Measurements from ENCODE around the gene SIN3A.

Gene SIN3A

DNA sequence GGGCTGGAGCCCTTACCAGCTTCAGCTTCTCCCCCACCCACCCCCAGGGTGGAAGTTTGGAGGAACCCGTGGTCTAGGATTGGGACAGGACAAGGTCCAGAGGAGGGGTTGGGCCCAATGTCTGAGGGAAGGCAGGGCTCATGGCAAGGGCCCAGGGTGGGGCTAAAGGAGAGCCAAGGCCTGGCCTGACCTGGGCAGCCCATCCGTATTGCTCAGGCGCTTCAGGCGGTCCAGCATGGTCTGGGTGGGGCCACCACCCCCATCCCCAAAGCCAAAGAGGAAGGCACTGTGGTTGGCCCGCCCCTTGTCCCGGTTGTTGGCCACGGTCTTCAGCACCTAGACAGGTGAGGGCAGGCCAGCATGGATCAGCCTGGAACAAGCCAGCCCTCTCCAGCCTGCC, 90.6 kb downstream of the SIN3A start:
- Histone ChIP-seq H3K27ac (no peak overlapping the region), H3K4me3 (no peak overlapping the region)

DNA sequence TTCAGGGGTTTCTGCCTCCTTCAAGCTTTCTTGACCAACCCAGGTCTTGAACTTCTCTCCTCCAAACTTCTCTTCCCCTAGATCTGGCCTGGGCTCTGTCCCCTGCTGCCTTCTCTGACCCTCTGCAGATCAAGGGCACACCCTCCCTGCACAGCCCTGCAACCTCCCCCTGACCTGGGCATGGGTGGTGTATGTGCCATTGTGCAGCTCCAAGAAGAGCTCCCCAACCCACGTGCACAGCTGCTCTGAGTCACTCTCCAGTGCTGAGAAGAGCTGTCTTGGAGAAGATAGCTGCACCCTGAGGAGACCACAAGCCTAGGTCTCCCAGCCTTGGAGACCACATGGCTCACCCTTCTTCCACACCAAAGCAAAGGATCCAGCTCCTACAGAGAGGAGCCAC, 91.1 kb downstream of the SIN3A start:
- no peak for DNase-seq (ENCODE audit: low spot score)
- H3K4me3 ChIP-seq: no peak overlapping the region
- H3K27ac ChIP-seq: no peak overlapping the region
- TF ChIP-seq, protein P1, sequence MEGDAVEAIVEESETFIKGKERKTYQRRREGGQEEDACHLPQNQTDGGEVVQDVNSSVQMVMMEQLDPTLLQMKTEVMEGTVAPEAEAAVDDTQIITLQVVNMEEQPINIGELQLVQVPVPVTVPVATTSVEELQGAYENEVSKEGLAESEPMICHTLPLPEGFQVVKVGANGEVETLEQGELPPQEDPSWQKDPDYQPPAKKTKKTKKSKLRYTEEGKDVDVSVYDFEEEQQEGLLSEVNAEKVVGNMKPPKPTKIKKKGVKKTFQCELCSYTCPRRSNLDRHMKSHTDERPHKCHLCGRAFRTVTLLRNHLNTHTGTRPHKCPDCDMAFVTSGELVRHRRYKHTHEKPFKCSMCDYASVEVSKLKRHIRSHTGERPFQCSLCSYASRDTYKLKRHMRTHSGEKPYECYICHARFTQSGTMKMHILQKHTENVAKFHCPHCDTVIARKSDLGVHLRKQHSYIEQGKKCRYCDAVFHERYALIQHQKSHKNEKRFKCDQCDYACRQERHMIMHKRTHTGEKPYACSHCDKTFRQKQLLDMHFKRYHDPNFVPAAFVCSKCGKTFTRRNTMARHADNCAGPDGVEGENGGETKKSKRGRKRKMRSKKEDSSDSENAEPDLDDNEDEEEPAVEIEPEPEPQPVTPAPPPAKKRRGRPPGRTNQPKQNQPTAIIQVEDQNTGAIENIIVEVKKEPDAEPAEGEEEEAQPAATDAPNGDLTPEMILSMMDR (IDR thresholded peaks at IDR 0.05): no peak

More for the DNA sequence above, 90.6 kb downstream of the SIN3A start:
- TF ChIP-seq, protein P1 (IDR thresholded peaks at IDR 0.05): no peak
- DNase-seq (ENCODE audit: low spot score): no peak

DNA sequence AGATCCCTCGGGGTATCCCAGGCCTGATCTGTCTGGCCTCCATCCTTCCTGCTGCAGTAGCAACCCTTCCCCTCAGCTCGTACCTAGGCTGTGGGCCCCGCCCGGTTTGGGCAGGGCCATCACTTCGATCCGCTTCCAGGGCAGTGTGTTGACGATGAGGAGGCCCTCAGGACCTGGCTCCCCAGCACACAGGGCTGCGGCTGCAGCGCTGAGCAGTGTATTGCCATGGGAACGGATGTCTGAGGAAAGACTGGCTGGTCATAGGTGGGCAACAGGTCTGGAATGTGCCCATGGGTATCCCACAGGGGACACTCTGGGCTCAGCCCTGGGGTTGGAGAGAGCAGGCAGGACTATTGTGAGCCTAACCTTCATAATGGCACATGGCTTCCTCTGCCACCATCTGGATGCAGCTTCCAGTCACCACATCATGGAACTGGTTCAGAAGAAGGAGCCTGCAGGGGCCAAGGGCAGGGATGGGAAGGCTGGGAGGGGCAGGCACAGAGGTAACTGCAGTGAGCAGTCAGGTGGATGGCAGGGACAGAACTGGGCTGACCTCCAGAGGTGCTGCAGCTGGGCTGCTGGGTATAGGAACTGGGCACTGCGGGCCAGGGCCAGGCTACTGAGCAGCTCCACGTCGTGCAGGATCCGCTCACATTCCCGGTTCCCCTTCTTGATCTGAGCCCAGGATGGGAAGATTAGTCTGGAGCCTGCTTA, 91.8 kb downstream of the SIN3A start:
- no peak for DNase-seq (ENCODE audit: low spot score)
- H3K27ac ChIP-seq: no peak overlapping the region
- H3K4me3 ChIP-seq: no peak overlapping the region
- TF ChIP-seq, protein P1 (IDR thresholded peaks at IDR 0.05): no peak

DNA sequence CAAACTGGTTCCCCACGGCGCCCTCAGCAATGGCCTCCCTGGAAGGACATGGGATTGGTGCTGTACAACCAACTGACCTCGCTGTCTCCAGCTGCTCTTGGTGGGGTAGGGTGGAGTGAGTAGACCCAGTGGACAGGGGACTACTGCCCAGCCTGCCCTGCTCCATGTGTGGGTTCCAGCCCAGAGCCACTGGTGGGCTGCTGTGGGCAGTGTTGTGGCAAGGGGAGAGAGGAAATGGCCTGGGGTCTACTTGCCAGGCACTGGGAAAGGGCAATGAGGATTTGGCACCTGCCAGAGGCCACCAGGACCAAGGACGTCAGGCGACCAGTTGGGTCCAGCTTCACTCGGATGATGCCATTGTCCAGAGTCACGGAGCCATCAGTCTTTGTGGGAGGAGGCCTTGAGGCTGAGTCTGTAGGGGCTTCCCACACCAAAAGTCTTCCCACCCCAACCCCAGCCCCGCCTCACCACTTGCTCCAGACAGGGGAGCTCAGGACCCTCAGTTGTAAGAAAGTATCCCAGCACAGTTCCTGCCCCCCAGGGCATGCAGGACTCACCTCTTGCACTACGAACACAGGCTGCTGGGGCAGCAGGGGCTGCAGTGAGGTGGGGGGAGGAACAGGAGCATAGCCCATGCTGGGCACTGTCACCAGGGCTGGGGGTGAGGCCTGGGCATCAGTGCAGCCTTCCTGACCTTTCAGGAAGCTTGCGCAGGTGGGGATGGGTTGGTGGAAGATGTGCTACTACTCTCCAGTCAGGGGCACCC, 92.5 kb downstream of the SIN3A start:
- DNase-seq (ENCODE audit: low spot score): no peak
- TF ChIP-seq, protein P1 (IDR thresholded peaks at IDR 0.05): no peak
- Histone ChIP-seq H3K4me3 (no peak overlapping the region), H3K27ac (no peak overlapping the region)

DNA sequence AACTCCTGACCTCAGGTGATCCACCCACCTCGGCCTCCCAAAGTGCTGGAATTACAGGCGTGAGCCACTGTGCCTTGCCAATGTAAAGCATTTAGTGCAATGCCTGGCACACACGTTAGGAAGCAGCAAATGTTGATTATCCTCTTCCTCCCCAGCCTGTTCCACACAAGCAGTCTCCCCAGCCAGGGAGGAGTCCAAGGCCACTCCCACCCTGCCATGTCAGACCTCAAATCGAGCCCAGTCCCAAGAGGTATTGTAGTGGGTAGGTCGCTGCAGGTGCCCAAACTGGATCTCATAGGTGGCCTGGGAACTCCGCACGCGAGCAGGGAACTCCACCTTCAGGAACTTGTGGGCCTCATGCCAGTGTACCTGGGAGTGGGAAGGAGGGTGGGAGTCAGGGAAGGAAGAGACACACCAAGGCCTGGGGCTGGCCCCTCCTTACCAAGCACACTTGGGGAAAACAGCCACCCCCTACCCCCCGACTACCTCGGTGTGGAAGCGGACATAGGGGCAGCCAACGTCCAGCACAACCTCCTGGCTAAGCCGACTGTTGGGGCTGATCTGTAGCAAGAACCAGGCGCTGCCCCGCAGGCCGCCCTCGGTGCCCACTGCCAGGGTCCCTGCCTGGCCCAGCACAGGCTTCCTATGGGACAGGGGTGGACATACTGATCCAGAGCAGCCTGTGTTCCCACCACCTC, 93.4 kb downstream of the SIN3A start:
- Histone ChIP-seq H3K27ac (no peak overlapping the region), H3K4me3 (no peak overlapping the region)
- TF ChIP-seq, protein P1 (IDR thresholded peaks at IDR 0.05): no peak
- DNase-seq (ENCODE audit: low spot score): no peak

DNA sequence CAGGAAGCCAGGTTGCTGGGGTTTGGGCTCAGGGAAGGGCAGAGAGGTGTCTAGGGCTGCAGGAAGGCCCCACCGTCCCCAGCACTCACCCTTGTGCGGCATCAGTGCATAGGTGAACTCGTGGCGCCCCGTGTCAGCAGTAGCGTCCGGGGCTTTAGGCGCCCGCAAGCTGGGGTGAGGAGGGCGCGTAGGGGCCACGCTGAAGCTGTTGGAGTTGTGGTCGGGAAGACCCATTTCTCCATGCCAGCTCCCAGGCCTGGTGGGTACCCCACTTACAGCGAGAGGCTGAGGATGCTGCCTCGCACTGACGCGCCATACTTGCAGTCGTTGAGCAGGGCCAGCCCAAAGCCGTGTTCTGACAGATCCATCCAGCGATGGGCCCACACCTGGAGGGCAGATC, 95.0 kb downstream of the SIN3A start:
- DNase-seq (ENCODE audit: low spot score): no peak
- TF ChIP-seq, protein P1 (IDR thresholded peaks at IDR 0.05): no peak
- Histone ChIP-seq H3K4me3 (no peak overlapping the region), H3K27ac (no peak overlapping the region)

Data from coronary artery (tissue), 2 donors.